KMS-11 (cell line): ENCODE data around the gene KLHL35.

Experiments used
- H2AFZ ChIP-seq: fragments of 200-600 bp; sonication (generic); 2 replicates; pipeline ENCODE4 v1.6.1; 2016; ENCODE audit warnings: antibody characterized with exemption, mixed run types, low read depth
- H3K27ac ChIP-seq: fragments of 200-600 bp; sonication (generic); 2 replicates; pipeline ENCODE4 v1.6.1; 2016; ENCODE audit warnings: mild to moderate bottlenecking, mixed run types
- H3K27me3 ChIP-seq: fragments of 200-600 bp; sonication (generic); 2 replicates; pipeline ENCODE4 v1.6.1; 2017; ENCODE audit warnings: mild to moderate bottlenecking, low read depth, mixed run types, moderate library complexity; ENCODE audit not compliant: insufficient read depth
- H3K36me3 ChIP-seq: fragments of 200-600 bp; sonication (generic); 2 replicates; pipeline ENCODE4 v1.6.1; 2017; ENCODE audit warnings: mild to moderate bottlenecking, mixed run types; ENCODE audit not compliant: insufficient read depth
- H3K4me1 ChIP-seq: fragments of 200-600 bp; sonication (generic); 2 replicates; pipeline ENCODE4 v1.6.1; 2016; ENCODE audit warnings: mild to moderate bottlenecking, low read depth, mixed run types; ENCODE audit not compliant: poor library complexity, severe bottlenecking
- H3K4me2 ChIP-seq: fragments of 200-600 bp; sonication (generic); 2 replicates; pipeline ENCODE4 v1.7.0; 2016; ENCODE audit warnings: mild to moderate bottlenecking, mixed run types
- H3K4me3 ChIP-seq: fragments of 200-600 bp; sonication (generic); IDR thresholded peaks from 2 replicates; pipeline ENCODE4 v1.6.1; 2017; ENCODE audit warnings: low read depth, low read length, mixed read lengths; ENCODE audit not compliant: insufficient read depth
- H3K79me2 ChIP-seq: fragments of 200-600 bp; sonication (generic); 2 replicates; pipeline ENCODE4 v1.6.1; 2016; ENCODE audit warnings: low read depth, mixed run types; ENCODE audit not compliant: insufficient read depth
- H3K9ac ChIP-seq: fragments of 200-600 bp; sonication (generic); 2 replicates; pipeline ENCODE4 v1.6.1; 2016; ENCODE audit warnings: mild to moderate bottlenecking, mixed run types
- H4K20me1 ChIP-seq: fragments of 200-600 bp; sonication (generic); 2 replicates; pipeline ENCODE4 v1.6.1; 2016; ENCODE audit warnings: mild to moderate bottlenecking, mixed run types; ENCODE audit not compliant: insufficient read depth
- TF ChIP-seq, protein P1 (sequence below): fragments of 200-600 bp; sonication (generic); conservative IDR thresholded peaks from 2 replicates; pipeline ENCODE4 v1.6.1; 2017; ENCODE audit warnings: low read depth, mild to moderate bottlenecking, antibody characterized with exemption, low read length, moderate library complexity, mixed read lengths

KLHL35 gene

DNA sequence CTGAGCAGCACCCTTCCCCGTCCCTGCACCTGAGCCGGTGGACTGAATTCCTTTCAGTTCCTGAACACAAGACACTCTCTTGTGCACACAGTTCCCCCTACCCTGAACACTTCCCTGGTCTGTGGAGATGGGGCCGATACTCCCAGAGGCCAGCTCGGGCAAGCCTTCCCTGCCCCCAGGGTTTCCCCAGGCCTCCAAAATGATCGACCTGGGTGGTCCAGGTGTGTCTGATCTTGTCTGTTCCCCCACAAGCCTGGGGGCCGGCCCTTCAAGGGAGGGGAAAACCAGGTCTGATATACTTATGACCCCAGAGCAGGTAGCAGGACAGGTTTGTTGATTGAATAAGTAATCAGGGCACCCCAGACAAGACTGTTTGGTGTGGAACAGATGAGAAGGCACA is 40.7 kb upstream of the KLHL35 start:
- H3K4me1 ChIP-seq = no peaks in the 10 kb centered on the region
- H3K27ac ChIP-seq = no peak overlapping the region
- H3K79me2 ChIP-seq = no peaks in the 10 kb centered on the region
- TF ChIP-seq, protein P1, sequence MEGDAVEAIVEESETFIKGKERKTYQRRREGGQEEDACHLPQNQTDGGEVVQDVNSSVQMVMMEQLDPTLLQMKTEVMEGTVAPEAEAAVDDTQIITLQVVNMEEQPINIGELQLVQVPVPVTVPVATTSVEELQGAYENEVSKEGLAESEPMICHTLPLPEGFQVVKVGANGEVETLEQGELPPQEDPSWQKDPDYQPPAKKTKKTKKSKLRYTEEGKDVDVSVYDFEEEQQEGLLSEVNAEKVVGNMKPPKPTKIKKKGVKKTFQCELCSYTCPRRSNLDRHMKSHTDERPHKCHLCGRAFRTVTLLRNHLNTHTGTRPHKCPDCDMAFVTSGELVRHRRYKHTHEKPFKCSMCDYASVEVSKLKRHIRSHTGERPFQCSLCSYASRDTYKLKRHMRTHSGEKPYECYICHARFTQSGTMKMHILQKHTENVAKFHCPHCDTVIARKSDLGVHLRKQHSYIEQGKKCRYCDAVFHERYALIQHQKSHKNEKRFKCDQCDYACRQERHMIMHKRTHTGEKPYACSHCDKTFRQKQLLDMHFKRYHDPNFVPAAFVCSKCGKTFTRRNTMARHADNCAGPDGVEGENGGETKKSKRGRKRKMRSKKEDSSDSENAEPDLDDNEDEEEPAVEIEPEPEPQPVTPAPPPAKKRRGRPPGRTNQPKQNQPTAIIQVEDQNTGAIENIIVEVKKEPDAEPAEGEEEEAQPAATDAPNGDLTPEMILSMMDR = no peak
- H3K27me3 ChIP-seq = no peaks in the 10 kb centered on the region
- H3K4me2 ChIP-seq = no peak overlapping the region
- no peak overlapping the region for H3K9ac ChIP-seq
- no peak overlapping the region for H2AFZ ChIP-seq
- H4K20me1 ChIP-seq = no peaks in the 10 kb centered on the region
- H3K36me3 ChIP-seq = no peaks in the 10 kb centered on the region
- H3K4me3 ChIP-seq = no peak overlapping the region

- TF ChIP-seq, protein P1 = no peak
- Histone ChIP-seq H3K4me2 (no peak overlapping the region), H2AFZ (no peak overlapping the region), H3K4me3 (no peak overlapping the region), H3K4me1 (no peaks in the 10 kb centered on the region), H4K20me1 (no peaks in the 10 kb centered on the region), H3K36me3 (no peaks in the 10 kb centered on the region), H3K27me3 (no peaks in the 10 kb centered on the region), H3K27ac (no peak overlapping the region), H3K79me2 (no peaks in the 10 kb centered on the region), H3K9ac (no peak overlapping the region)
These were observed 39.2 kb upstream of the KLHL35 start for GRCh38 chr11:75472081-75472732.

- Histone ChIP-seq H3K4me2 (no peak overlapping the region), H3K4me1 (no peaks in the 10 kb centered on the region), H3K27ac (no peak overlapping the region), H3K9ac (no peak overlapping the region), H3K27me3 (no peaks in the 10 kb centered on the region), H3K36me3 (no peaks in the 10 kb centered on the region), H2AFZ (no peak overlapping the region), H3K4me3 (no peak overlapping the region), H3K79me2 (no peaks in the 10 kb centered on the region), H4K20me1 (no peaks in the 10 kb centered on the region)
- TF ChIP-seq, protein P1 = no peak
These were observed 38.4 kb upstream of the KLHL35 start for GRCh38 chr11:75471176-75471973.

GRCh38 chr11:75470476-75471080 is 37.6 kb upstream of the KLHL35 start:
- no peak overlapping the region for H3K4me3 ChIP-seq

More at GRCh38 chr11:75470476-75471080, 37.6 kb upstream of the KLHL35 start:
- H3K27ac ChIP-seq = no peak overlapping the region
- no peak overlapping the region for H3K9ac ChIP-seq
- H3K4me1 ChIP-seq = no peaks in the 10 kb centered on the region
- no peaks in the 10 kb centered on the region for H4K20me1 ChIP-seq
- no peaks in the 10 kb centered on the region for H3K27me3 ChIP-seq
- no peaks in the 10 kb centered on the region for H3K36me3 ChIP-seq
- H2AFZ ChIP-seq = no peak overlapping the region
- TF ChIP-seq, protein P1 = no peak
- no peaks in the 10 kb centered on the region for H3K79me2 ChIP-seq
- H3K4me2 ChIP-seq = no peak overlapping the region
